Nephron (organoid): Measurements from ENCODE around the gene SH2D3A.

Experiments
- H3K27ac Mint-ChIP-seq, 3 experiments: 2 replicates each; pipeline ENCODE4 v1.8.0; 2020; ENCODE audit warnings: mixed read lengths in 3 of 3, mild to moderate bottlenecking in 2 of 3, moderate library complexity in 1 of 3
- H3K27me3 Mint-ChIP-seq: 2 replicates; pipeline ENCODE4 v1.8.0; 2021; ENCODE audit warnings: low read depth, mild to moderate bottlenecking, moderate library complexity, mixed read lengths
- H3K36me3 Mint-ChIP-seq: 2 replicates; pipeline ENCODE4 v1.8.0; 2020; ENCODE audit warnings: low read depth, mixed read lengths
- H3K4me1 Mint-ChIP-seq: 2 replicates; pipeline ENCODE4 v1.8.0; 2020; ENCODE audit warnings: mixed read lengths
- H3K4me3 Mint-ChIP-seq, 3 experiments: 2 replicates each; pipeline ENCODE4 v1.8.0; 2020; ENCODE audit warnings: mild to moderate bottlenecking in 3 of 3, mixed read lengths in 3 of 3, moderate library complexity in 2 of 3
- H3K9me3 Mint-ChIP-seq: 2 replicates; pipeline ENCODE4 v1.8.0; 2020; ENCODE audit warnings: mixed read lengths
- TF ChIP-seq, protein P1 (sequence below), 3 experiments: fragments of 200-600 bp; sonication (generic); IDR thresholded peaks; one replicate each; pipeline ENCODE4 v1.5.0; 2021; ENCODE audit warnings: antibody characterized with exemption in 3 of 3; ENCODE audit not compliant: unreplicated experiment in 3 of 3

The SH2D3A gene

GRCh38 chr19:6729573-6730152, 37.6 kb downstream of the SH2D3A start:
- Mint-ChIP-seq H3K27me3 (no peaks in the 10 kb centered on the region), H3K27ac (peak overlapping the region in 2 of 3 experiments; percentile 26 to 41)
- TF ChIP-seq, protein P1, sequence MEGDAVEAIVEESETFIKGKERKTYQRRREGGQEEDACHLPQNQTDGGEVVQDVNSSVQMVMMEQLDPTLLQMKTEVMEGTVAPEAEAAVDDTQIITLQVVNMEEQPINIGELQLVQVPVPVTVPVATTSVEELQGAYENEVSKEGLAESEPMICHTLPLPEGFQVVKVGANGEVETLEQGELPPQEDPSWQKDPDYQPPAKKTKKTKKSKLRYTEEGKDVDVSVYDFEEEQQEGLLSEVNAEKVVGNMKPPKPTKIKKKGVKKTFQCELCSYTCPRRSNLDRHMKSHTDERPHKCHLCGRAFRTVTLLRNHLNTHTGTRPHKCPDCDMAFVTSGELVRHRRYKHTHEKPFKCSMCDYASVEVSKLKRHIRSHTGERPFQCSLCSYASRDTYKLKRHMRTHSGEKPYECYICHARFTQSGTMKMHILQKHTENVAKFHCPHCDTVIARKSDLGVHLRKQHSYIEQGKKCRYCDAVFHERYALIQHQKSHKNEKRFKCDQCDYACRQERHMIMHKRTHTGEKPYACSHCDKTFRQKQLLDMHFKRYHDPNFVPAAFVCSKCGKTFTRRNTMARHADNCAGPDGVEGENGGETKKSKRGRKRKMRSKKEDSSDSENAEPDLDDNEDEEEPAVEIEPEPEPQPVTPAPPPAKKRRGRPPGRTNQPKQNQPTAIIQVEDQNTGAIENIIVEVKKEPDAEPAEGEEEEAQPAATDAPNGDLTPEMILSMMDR (IDR thresholded peaks at IDR 0.05; ENCODE audit: unreplicated experiment in 3 of 3) = no peak

GRCh38 chr19:6728346-6728745, 38.9 kb downstream of the SH2D3A start:
- TF ChIP-seq, protein P1 (IDR thresholded peaks at IDR 0.05; ENCODE audit: unreplicated experiment in 3 of 3) = no peak
- no peaks in the 10 kb centered on the region for H3K9me3 Mint-ChIP-seq
- no peaks in the 10 kb centered on the region for H3K27me3 Mint-ChIP-seq
- no peak overlapping the region for H3K4me3 Mint-ChIP-seq
- peaks cover 11% of the 10 kb centered on the region for H3K36me3 Mint-ChIP-seq
- H3K4me1 Mint-ChIP-seq = peaks cover under 1% of the 10 kb centered on the region
- peak overlapping the region; percentile 27 to 63 (median 51) for H3K27ac Mint-ChIP-seq

More at GRCh38 chr19:6729573-6730152, 37.6 kb downstream of the SH2D3A start:
- no peaks in the 10 kb centered on the region for H3K4me1 Mint-ChIP-seq
- no peaks in the 10 kb centered on the region for H3K9me3 Mint-ChIP-seq
- H3K36me3 Mint-ChIP-seq = peaks cover 16% of the 10 kb centered on the region
- no peak overlapping the region for H3K4me3 Mint-ChIP-seq

GRCh38 chr19:6725513-6726231, 41.6 kb downstream of the SH2D3A start:
- Mint-ChIP-seq H3K4me1 (peaks cover 11% of the 10 kb centered on the region), H3K9me3 (no peaks in the 10 kb centered on the region), H3K36me3 (no peaks in the 10 kb centered on the region), H3K27ac (peak overlapping the region; percentile 82 to 95 (median 85)), H3K4me3 (peak overlapping the region in 1 of 3 experiments; percentile 17), H3K27me3 (peaks cover 5% of the 10 kb centered on the region)
- TF ChIP-seq, protein P1 (IDR thresholded peaks at IDR 0.05; ENCODE audit: unreplicated experiment in 3 of 3) = no peak

GRCh38 chr19:6724631-6725492, 42.4 kb downstream of the SH2D3A start:
- TF ChIP-seq, protein P1 (IDR thresholded peaks at IDR 0.05; ENCODE audit: unreplicated experiment in 3 of 3) = no peak
- Mint-ChIP-seq H3K4me1 (peaks cover 11% of the 10 kb centered on the region), H3K27me3 (peaks cover 5% of the 10 kb centered on the region), H3K9me3 (no peaks in the 10 kb centered on the region), H3K36me3 (no peaks in the 10 kb centered on the region), H3K27ac (peak overlapping the region; percentile 82 to 95 (median 85)), H3K4me3 (no peak overlapping the region)

- no peaks in the 10 kb centered on the region for H3K9me3 Mint-ChIP-seq
- peak overlapping the region; percentile 83 to 93 (median 85) for H3K27ac Mint-ChIP-seq
- no peaks in the 10 kb centered on the region for H3K36me3 Mint-ChIP-seq
- no peak overlapping the region for H3K4me3 Mint-ChIP-seq
- peaks cover 11% of the 10 kb centered on the region for H3K4me1 Mint-ChIP-seq
- TF ChIP-seq, protein P1 (IDR thresholded peaks at IDR 0.05; ENCODE audit: unreplicated experiment in 3 of 3) = no peak
- H3K27me3 Mint-ChIP-seq = peaks cover 9% of the 10 kb centered on the region
Measured at GRCh38 chr19:6723738-6724137, 43.5 kb downstream of the SH2D3A start.
